KOPT-K1 (cell line): ENCODE results near the gene LSR.

Source experiments
- H3K27ac ChIP-seq: fragments of 200-600 bp; sonication (generic); 2 replicates; pipeline ENCODE4 v1.5.1; 2016; ENCODE audit warnings: antibody characterized with exemption, mild to moderate bottlenecking, low read depth, low read length; ENCODE audit not compliant: poor library complexity, severe bottlenecking
- H3K36me3 ChIP-seq: fragments of 200-600 bp; sonication (generic); 2 replicates; pipeline ENCODE4 v1.5.1; 2017; ENCODE audit warnings: antibody characterized with exemption, mild to moderate bottlenecking, low read length, moderate library complexity; ENCODE audit not compliant: insufficient read depth
- H3K9me3 ChIP-seq: fragments of 200-600 bp; sonication (generic); 2 replicates; pipeline ENCODE4 v1.5.1; 2017; ENCODE audit warnings: antibody characterized with exemption, low read length, mild to moderate bottlenecking; ENCODE audit not compliant: insufficient read depth, poor library complexity, severe bottlenecking

Gene LSR

GRCh38 chr19:35292421-35293362 is 43.9 kb downstream of the LSR start:
- Histone ChIP-seq H3K27ac (no peak overlapping the region), H3K9me3 (no peaks in the 10 kb centered on the region), H3K36me3 (no peaks in the 10 kb centered on the region)

GRCh38 chr19:35293363-35293739 is 44.5 kb downstream of the LSR start:
- Histone ChIP-seq H3K36me3 (no peaks in the 10 kb centered on the region), H3K9me3 (no peaks in the 10 kb centered on the region), H3K27ac (no peak overlapping the region)

- H3K36me3 ChIP-seq = no peaks in the 10 kb centered on the region
- H3K9me3 ChIP-seq = no peaks in the 10 kb centered on the region
- H3K27ac ChIP-seq = no peak overlapping the region
Measured at GRCh38 chr19:35293808-35294207, 45.0 kb downstream of the LSR start.

- no peaks in the 10 kb centered on the region for H3K9me3 ChIP-seq
- H3K27ac ChIP-seq = no peak overlapping the region
- H3K36me3 ChIP-seq = no peaks in the 10 kb centered on the region
Measured at GRCh38 chr19:35294328-35294727, 45.5 kb downstream of the LSR start.

- Histone ChIP-seq H3K9me3 (no peaks in the 10 kb centered on the region), H3K27ac (no peak overlapping the region), H3K36me3 (no peaks in the 10 kb centered on the region)
Measured at GRCh38 chr19:35294859-35295791, 46.3 kb downstream of the LSR start.

- no peak overlapping the region for H3K27ac ChIP-seq
- H3K36me3 ChIP-seq = no peaks in the 10 kb centered on the region
- H3K9me3 ChIP-seq = no peaks in the 10 kb centered on the region
Measured at GRCh38 chr19:35295792-35296462, 47.1 kb downstream of the LSR start.

GRCh38 chr19:35296644-35297514 is 48.1 kb downstream of the LSR start:
- Histone ChIP-seq H3K9me3 (no peaks in the 10 kb centered on the region), H3K36me3 (no peaks in the 10 kb centered on the region), H3K27ac (no peak overlapping the region)

GRCh38 chr19:35297515-35297848 is 48.7 kb downstream of the LSR start:
- no peaks in the 10 kb centered on the region for H3K36me3 ChIP-seq
- H3K9me3 ChIP-seq = no peaks in the 10 kb centered on the region
- no peak overlapping the region for H3K27ac ChIP-seq

- H3K9me3 ChIP-seq = no peaks in the 10 kb centered on the region
- no peaks in the 10 kb centered on the region for H3K36me3 ChIP-seq
- no peak overlapping the region for H3K27ac ChIP-seq
Measured at GRCh38 chr19:35297922-35298321, 49.1 kb downstream of the LSR start.

- Histone ChIP-seq H3K9me3 (no peaks in the 10 kb centered on the region), H3K36me3 (no peaks in the 10 kb centered on the region), H3K27ac (no peak overlapping the region)
Measured at GRCh38 chr19:35298561-35298972, 49.8 kb downstream of the LSR start.

- H3K9me3 ChIP-seq = no peaks in the 10 kb centered on the region
- no peak overlapping the region for H3K27ac ChIP-seq
- no peaks in the 10 kb centered on the region for H3K36me3 ChIP-seq
Measured at GRCh38 chr19:35299523-35300338, 50.9 kb downstream of the LSR start.

- Histone ChIP-seq H3K36me3 (no peaks in the 10 kb centered on the region), H3K27ac (no peak overlapping the region), H3K9me3 (no peaks in the 10 kb centered on the region)
Measured at GRCh38 chr19:35300339-35300649, 51.5 kb downstream of the LSR start.

GRCh38 chr19:35301961-35302360 is 53.2 kb downstream of the LSR start:
- H3K36me3 ChIP-seq = no peaks in the 10 kb centered on the region
- no peaks in the 10 kb centered on the region for H3K9me3 ChIP-seq
- no peak overlapping the region for H3K27ac ChIP-seq

- Histone ChIP-seq H3K36me3 (no peaks in the 10 kb centered on the region), H3K27ac (no peak overlapping the region), H3K9me3 (no peaks in the 10 kb centered on the region)
Measured at GRCh38 chr19:35302446-35302845, 53.6 kb downstream of the LSR start.
